ENCODE results near the gene RPP25. TPM values are rescaled to one million over a fixed set of nuclear protein-coding genes. Genes with fewer than 3 reads are reported as not detected.

The RPP25 gene
- total RNA-seq, 2 donors from 2014 or later: 11.7 to 11.8 TPM

DNA sequence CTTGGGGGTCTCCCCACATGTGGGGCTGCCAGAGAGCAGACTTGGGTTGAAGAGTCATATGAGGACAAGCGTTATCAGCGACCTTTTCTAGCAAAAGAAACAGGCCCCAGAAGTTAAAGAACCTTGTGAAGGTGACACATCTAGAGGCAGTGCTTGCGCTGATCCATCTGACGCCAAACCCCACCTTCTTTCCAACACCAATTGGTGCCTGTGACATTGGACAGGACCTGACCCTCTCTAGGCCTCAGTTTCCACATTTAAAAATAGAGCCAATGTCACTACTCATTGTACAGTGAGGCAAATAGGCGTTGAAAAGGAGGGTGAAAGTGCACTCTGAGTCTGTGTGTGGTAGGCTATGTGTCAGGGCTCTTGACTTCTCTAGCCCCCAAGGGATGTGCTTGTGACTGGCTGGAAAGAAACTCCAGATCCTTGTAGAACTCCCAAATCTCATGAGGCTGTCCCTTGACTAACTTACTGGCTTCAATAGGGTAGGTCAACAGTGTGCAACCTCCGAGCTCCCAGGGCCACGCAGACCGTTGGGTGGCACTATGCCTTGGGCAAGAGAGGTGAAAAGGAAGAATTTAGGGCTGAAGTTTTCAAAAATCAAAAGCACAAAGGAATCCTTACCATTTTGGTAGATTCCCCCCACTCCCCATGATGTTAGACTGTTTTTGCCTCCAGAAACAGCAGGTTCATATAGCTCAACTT, 49.3 kb downstream of the RPP25 start:
- Histone ChIP-seq H3K4me3 (peak overlapping the region; percentile 94), H3K4me1 (ENCODE audit: control insufficient read depth in 1 of 2, low read depth in 2 of 2) (peaks cover 16 to 29% of the 10 kb centered on the region in 2 donors), H3K27ac (peak overlapping the region; percentile 91), H3K9me3 (no peaks in the 10 kb centered on the region), H3K36me3 (peaks cover 20% of the 10 kb centered on the region), H3K27me3 (replicated peaks; ENCODE audit: insufficient read depth) (no peaks in the 10 kb centered on the region)
- DNase-seq (ENCODE audit: low spot score): no peak
- TF ChIP-seq, protein P1, sequence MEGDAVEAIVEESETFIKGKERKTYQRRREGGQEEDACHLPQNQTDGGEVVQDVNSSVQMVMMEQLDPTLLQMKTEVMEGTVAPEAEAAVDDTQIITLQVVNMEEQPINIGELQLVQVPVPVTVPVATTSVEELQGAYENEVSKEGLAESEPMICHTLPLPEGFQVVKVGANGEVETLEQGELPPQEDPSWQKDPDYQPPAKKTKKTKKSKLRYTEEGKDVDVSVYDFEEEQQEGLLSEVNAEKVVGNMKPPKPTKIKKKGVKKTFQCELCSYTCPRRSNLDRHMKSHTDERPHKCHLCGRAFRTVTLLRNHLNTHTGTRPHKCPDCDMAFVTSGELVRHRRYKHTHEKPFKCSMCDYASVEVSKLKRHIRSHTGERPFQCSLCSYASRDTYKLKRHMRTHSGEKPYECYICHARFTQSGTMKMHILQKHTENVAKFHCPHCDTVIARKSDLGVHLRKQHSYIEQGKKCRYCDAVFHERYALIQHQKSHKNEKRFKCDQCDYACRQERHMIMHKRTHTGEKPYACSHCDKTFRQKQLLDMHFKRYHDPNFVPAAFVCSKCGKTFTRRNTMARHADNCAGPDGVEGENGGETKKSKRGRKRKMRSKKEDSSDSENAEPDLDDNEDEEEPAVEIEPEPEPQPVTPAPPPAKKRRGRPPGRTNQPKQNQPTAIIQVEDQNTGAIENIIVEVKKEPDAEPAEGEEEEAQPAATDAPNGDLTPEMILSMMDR (IDR thresholded peaks at IDR 0.05): no peak
- no peak for ATAC-seq (ENCODE audit: insufficient number of reproducible peaks, low FRiP score, low read depth)

GRCh38 chr15:74906450-74907162, 50.0 kb downstream of the RPP25 start, which contains the start of gene FAM219B:
FAM219B (minus strand) TSS chr15:74906851; CDS start chr15:74906800, 51 bp downstream.
- H3K4me1 ChIP-seq (ENCODE audit: control insufficient read depth in 1 of 2, low read depth in 2 of 2): peaks cover 20 to 31% of the 10 kb centered on the region in 2 donors
- H3K4me3 ChIP-seq: peak within 1 kb of the TSS; percentile 94
- TF ChIP-seq, protein P1 (IDR thresholded peaks at IDR 0.05): no peak
- peak within 1 kb of the TSS; percentile 91 for H3K27ac ChIP-seq
- ATAC-seq (ENCODE audit: insufficient number of reproducible peaks, low FRiP score, low read depth) (peak; percentile 80), DNase-seq (ENCODE audit: low spot score) (peak; percentile 80)
- H3K27me3 ChIP-seq (replicated peaks; ENCODE audit: insufficient read depth): no peaks in the 10 kb centered on the region
- peaks cover 24% of the 10 kb centered on the region for H3K36me3 ChIP-seq
- H3K9me3 ChIP-seq: no peaks in the 10 kb centered on the region

GRCh38 chr15:74906067-74906449, 50.5 kb downstream of the RPP25 start:
- TF ChIP-seq, protein P1 (IDR thresholded peaks at IDR 0.05): no peak
- Histone ChIP-seq H3K9me3 (no peaks in the 10 kb centered on the region), H3K4me1 (ENCODE audit: control insufficient read depth in 1 of 2, low read depth in 2 of 2) (peaks cover 20 to 35% of the 10 kb centered on the region in 2 donors), H3K36me3 (peaks cover 25% of the 10 kb centered on the region), H3K27ac (peak overlapping the region; percentile 91), H3K4me3 (peak overlapping the region; percentile 94), H3K27me3 (replicated peaks; ENCODE audit: insufficient read depth) (no peaks in the 10 kb centered on the region)
- DNase-seq (ENCODE audit: low spot score) (no peak), ATAC-seq (ENCODE audit: insufficient number of reproducible peaks, low FRiP score, low read depth) (no peak)

Other genes starting within 250 kb of the RPP25 start
- under 1 TPM in 1 of 2 donors, not detected in 1; 0.54 TPM for gene CYP1A1, start 231.2 kb downstream of the RPP25 start, total RNA-seq
- gene CYP1A2, start 207.9 kb downstream of the RPP25 start, total RNA-seq: not detected
- 10 to 100 TPM; 32.7 to 61.6 TPM for gene CSK, start 174.7 kb downstream of the RPP25 start, total RNA-seq
- gene LMAN1L, start 143.9 kb downstream of the RPP25 start, total RNA-seq: not detected
- not detected for gene CPLX3, start 130.1 kb downstream of the RPP25 start, total RNA-seq
- gene ULK3, start 113.6 kb downstream of the RPP25 start, total RNA-seq: 10 to 100 TPM; 34.9 to 72.2 TPM
- 10 to 100 TPM; 62.1 to 84.5 TPM for gene SCAMP2, start 83.4 kb downstream of the RPP25 start, total RNA-seq
- gene MPI, start 66.7 kb downstream of the RPP25 start, total RNA-seq: 10 to 100 TPM; 45.6 to 65.5 TPM
- 10 to 100 TPM; 61.1 to 85.6 TPM for gene FAM219B, start 49.9 kb downstream of the RPP25 start, total RNA-seq
- 10 to 100 TPM; 45.2 to 66.3 TPM for gene COX5A, start 18.7 kb downstream of the RPP25 start, total RNA-seq
- 1 to 10 TPM; 1.5 to 3.5 TPM for gene SCAMP5, start 38.8 kb upstream of the RPP25 start, total RNA-seq
- 10 to 100 TPM in 1 of 2 donors, 1 to 10 TPM in 1; 8.5 to 13.7 TPM for gene PPCDC, start 66.8 kb upstream of the RPP25 start, total RNA-seq
- gene C15orf39, start 245.1 kb upstream of the RPP25 start, total RNA-seq: 10 to 100 TPM; 22.7 to 45.2 TPM

Data from thoracic aorta (tissue), 2 donors.